CD4-positive, alpha-beta T cell (primary cell): ENCODE results near the gene MYO5A. TPM values are rescaled to one million over a fixed set of nuclear protein-coding genes. Genes with fewer than 3 reads are reported as not detected.

Experiments
- ATAC-seq: fragments of 200-7000 bp; cut with Tn5 transposase; one replicate; pipeline ENCODE4 v1.10.0; 2022; ENCODE audit warnings: mild to moderate bottlenecking; ENCODE audit not compliant: poor library complexity
- CTCF ChIA-PET: fragments of 350-600 bp; sonication (Branson Sonifier 250); formaldehyde crosslinking; loops from one replicate; lab custom pipeline; 2021; ENCODE audit warnings: antibody characterized with exemption, inconsistent platforms; lab: Charles Lee
- POLR2A ChIA-PET: fragments of 350-600 bp; sonication (Branson Sonifier 250); formaldehyde crosslinking; loops from one replicate; lab custom pipeline; 2021; ENCODE audit warnings: antibody characterized with exemption, inconsistent platforms; lab: Charles Lee
- DNase-seq, 14 experiments: peaks; one replicate each; pipeline ENCODE4 v3.0.0-alpha.2; 2013 to 2020; ENCODE audit warnings: mixed read lengths in 2 of 14
- H3K27ac ChIP-seq, 2 donors: one replicate each; pipeline versions ENCODE4 v1.5.1 to v1.7.0; 2013; ENCODE audit warnings: low read length in 2 of 2, low read depth in 1 of 2, mild to moderate bottlenecking in 1 of 2
- H3K27me3 ChIP-seq, 2 experiments: 1 replicate in 1 of 2; 2 replicates in 1 of 2; pipeline versions ENCODE4 v1.6.1 to v1.7.0; 2013; ENCODE audit warnings: low read length in 2 of 2, control low read depth in 1 of 2, mild to moderate bottlenecking in 1 of 2, moderate library complexity in 1 of 2; ENCODE audit not compliant: insufficient read depth in 2 of 2, control insufficient read depth in 1 of 2
- H3K36me3 ChIP-seq: one replicate; pipeline ENCODE4 v1.6.1; 2013; ENCODE audit warnings: low read length, control low read depth; ENCODE audit not compliant: insufficient read depth
- H3K4me1 ChIP-seq: one replicate; pipeline ENCODE4 v1.6.1; 2013; ENCODE audit warnings: low read length, control low read depth; ENCODE audit not compliant: insufficient read depth
- H3K4me3 ChIP-seq: one replicate; pipeline ENCODE4 v1.5.1; 2013; ENCODE audit warnings: mild to moderate bottlenecking, low read length, moderate library complexity
- H3K9me3 ChIP-seq, 2 experiments: 1 replicate in 1 of 2; 2 replicates in 1 of 2; pipeline versions ENCODE4 v1.6.1 to v1.7.0; 2013; ENCODE audit warnings: low read length in 2 of 2, mild to moderate bottlenecking in 2 of 2, control low read depth in 1 of 2, moderate library complexity in 1 of 2; ENCODE audit not compliant: control insufficient read depth in 1 of 2, insufficient read depth in 1 of 2
- H3K27ac Mint-ChIP-seq: one replicate; pipeline ENCODE4 v1.8.0; 2020; ENCODE audit warnings: mixed read lengths
- H3K27me3 Mint-ChIP-seq: one replicate; pipeline ENCODE4 v1.8.0; 2021; ENCODE audit warnings: mixed read lengths
- H3K36me3 Mint-ChIP-seq: one replicate; pipeline ENCODE4 v1.8.0; 2021; ENCODE audit warnings: low read depth, mixed read lengths
- H3K4me1 Mint-ChIP-seq: one replicate; pipeline ENCODE4 v1.8.0; 2021; ENCODE audit warnings: low read depth, mixed read lengths
- H3K4me3 Mint-ChIP-seq: one replicate; pipeline ENCODE4 v1.8.0; 2020; ENCODE audit warnings: mild to moderate bottlenecking, mixed read lengths
- H3K9me3 Mint-ChIP-seq: one replicate; pipeline ENCODE4 v1.8.0; 2020; ENCODE audit warnings: mixed read lengths
- intact Hi-C, 2 experiments: fragments of 100-400 bp; cut with DNase I in 1 of 2; cut with micrococcal nuclease in 1 of 2; formaldehyde crosslinking; loops; one replicate each; pipeline versions ENCODE4 v1.15.1 to v1.9.0; 2023 to 2025; cut with DNase I, micrococcal nuclease
- total RNA-seq, 174 experiments: library from RNA in 2 of 174; stranded (reverse) in 2 of 174; gene quantifications; one replicate each; pipeline ENCODE4 v1.2.3 and lab custom pipeline; 2021 to 2026
- TF ChIP-seq, protein P1 (sequence below): fragments of 200-600 bp; IDR thresholded peaks from one replicate; pipeline ENCODE4 v1.8.0; 2022; ENCODE audit warnings: antibody characterized with exemption, mild to moderate bottlenecking

MYO5A gene
- total RNA-seq, 2 experiments from 2014 or later = 25.5 TPM

DNA sequence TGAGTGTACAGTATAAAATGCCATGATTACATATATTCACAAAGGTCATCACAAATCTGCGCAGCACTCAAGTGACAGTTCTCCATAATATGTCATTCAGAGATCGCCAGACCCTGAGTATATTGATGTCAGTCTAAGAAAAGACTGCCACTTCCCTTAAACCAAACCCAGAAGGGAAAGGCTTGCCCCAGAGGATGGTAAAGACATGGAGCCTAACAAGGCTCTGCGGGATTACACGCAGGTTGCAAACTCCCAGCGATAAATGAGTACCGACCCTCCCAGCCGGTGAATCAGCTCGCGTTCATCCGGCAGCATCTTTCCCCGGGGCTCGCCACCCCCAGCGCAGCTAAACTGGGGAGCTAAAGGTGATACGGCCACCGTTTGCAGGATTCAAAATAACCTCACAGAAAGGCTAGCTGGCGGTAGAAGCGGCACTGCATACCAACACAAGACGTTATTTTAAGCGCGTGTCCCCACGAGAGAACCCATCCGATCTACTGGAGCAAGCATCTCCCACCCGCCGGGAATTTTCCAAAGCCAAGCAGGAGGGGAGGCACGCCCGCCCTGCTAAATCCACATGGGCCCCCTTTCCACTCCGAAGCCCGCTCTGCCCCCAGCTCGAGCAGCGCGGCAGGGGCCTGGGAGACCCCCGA lies 643 bp downstream of the MYO5A start:
- Histone ChIP-seq H3K4me1 (peaks cover 22% of the 10 kb centered on the region), H3K36me3 (no peaks in the 10 kb centered on the region), H3K4me3 (peak overlapping the region; percentile 74), H3K27ac (peak overlapping the region; percentile 19 to 56), H3K9me3 (no peaks in the 10 kb centered on the region), H3K27me3 (no peaks in the 10 kb centered on the region)
- intact Hi-C loops = loop anchor here (2.0 to 10.0 kb wide), 6 partner anchors 41 to 196 kb away; partner anchors contain the start of genes ATOSA (in 2 of the 2) and ARPP19 (in 1 of the 2)
- CTCF ChIA-PET = interaction anchor here (0.9 to 2.0 kb wide), 6 partner anchors 10 to 149 kb away, joined by 3 to 4 read pairs (median 4); no protein-coding TSS in a partner anchor
- peak; percentile 4 for ATAC-seq
- DNase-seq = peak; percentile 11 to 67 (median 31)
- H3K4me1 Mint-ChIP-seq = peaks cover 36% of the 10 kb centered on the region
- H3K27me3 Mint-ChIP-seq = no peaks in the 10 kb centered on the region
- peak overlapping the region; percentile 98 for H3K4me3 Mint-ChIP-seq
- H3K36me3 Mint-ChIP-seq = peaks cover 3% of the 10 kb centered on the region
- POLR2A ChIA-PET = interaction anchor here (0.9 to 4.1 kb wide), 17 partner anchors 8 to 556 kb away, joined by 3 to 23 read pairs (median 4); partner anchors contain the start of genes ARPP19 and LEO1
- TF ChIP-seq, protein P1, sequence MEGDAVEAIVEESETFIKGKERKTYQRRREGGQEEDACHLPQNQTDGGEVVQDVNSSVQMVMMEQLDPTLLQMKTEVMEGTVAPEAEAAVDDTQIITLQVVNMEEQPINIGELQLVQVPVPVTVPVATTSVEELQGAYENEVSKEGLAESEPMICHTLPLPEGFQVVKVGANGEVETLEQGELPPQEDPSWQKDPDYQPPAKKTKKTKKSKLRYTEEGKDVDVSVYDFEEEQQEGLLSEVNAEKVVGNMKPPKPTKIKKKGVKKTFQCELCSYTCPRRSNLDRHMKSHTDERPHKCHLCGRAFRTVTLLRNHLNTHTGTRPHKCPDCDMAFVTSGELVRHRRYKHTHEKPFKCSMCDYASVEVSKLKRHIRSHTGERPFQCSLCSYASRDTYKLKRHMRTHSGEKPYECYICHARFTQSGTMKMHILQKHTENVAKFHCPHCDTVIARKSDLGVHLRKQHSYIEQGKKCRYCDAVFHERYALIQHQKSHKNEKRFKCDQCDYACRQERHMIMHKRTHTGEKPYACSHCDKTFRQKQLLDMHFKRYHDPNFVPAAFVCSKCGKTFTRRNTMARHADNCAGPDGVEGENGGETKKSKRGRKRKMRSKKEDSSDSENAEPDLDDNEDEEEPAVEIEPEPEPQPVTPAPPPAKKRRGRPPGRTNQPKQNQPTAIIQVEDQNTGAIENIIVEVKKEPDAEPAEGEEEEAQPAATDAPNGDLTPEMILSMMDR = no peak
- no peaks in the 10 kb centered on the region for H3K9me3 Mint-ChIP-seq
- H3K27ac Mint-ChIP-seq = peak overlapping the region; percentile 92

DNA sequence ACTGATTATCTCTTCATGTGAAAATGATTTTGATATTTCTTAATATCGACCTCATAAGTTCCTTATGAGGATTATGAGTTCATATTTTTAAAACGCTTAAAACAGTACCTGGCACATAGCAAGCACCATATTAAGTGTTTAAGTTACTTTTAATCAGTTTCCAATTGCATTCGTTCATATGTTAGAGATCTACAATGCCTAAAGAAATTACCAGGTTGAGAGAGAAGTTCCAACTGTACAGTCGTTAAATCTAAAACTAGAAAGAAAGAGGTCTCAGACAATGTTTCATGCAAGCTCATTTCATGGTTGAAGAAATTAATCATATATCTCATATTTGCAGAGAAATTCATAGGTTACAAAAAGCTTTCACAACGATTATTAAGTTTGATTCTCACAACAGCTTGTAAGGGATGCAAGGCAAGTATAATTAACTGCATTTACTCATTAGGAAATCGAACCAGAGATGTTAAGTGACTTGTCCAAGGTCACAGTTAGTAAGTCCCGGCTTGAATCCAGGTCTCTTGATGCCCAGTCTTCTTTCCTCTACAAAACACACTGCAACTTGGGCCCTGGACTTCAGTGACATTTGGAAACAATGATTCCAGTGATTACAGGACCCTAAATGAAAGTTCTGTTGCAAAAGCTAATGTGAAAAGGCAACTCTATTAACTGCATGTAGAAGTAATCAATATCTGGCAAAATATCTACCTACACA lies 1.3 kb downstream of the MYO5A start:
- peak overlapping the region; percentile 92 for H3K27ac Mint-ChIP-seq
- no peaks in the 10 kb centered on the region for H3K9me3 ChIP-seq
- ChIA-PET CTCF (interaction anchor here (0.9 to 1.1 kb wide), 3 partner anchors 9 to 148 kb away, joined by 3 to 4 read pairs (median 3); no protein-coding TSS in a partner anchor), POLR2A (interaction anchor here (0.6 to 4.1 kb wide), 13 partner anchors 9 to 307 kb away, joined by 3 to 23 read pairs (median 4); partner anchors contain the start of gene ARPP19)
- intact Hi-C loops = loop anchor here in 1 of 2 experiments (5.0 to 10.0 kb wide), 3 partner anchors 63 to 195 kb away; partner anchors contain the start of gene ATOSA
- H3K4me1 Mint-ChIP-seq = peaks cover 40% of the 10 kb centered on the region
- ATAC-seq = no peak
- peak overlapping the region; percentile 98 for H3K4me3 Mint-ChIP-seq
- peaks cover 3% of the 10 kb centered on the region for H3K36me3 Mint-ChIP-seq
- peak overlapping the region; percentile 74 for H3K4me3 ChIP-seq
- no peak overlapping the region for H3K27ac ChIP-seq
- TF ChIP-seq, protein P1 = no peak
- no peaks in the 10 kb centered on the region for H3K27me3 ChIP-seq
- DNase-seq = no peak
- no peaks in the 10 kb centered on the region for H3K9me3 Mint-ChIP-seq
- peaks cover 22% of the 10 kb centered on the region for H3K4me1 ChIP-seq
- no peaks in the 10 kb centered on the region for H3K36me3 ChIP-seq
- no peaks in the 10 kb centered on the region for H3K27me3 Mint-ChIP-seq
